Common myeloid progenitor, CD34-positive (primary cell): Measurements from ENCODE around the gene IFT74.

Experiments used
- CTCF ChIA-PET: fragments of 350-600 bp; sonication (Branson Sonifier 250); formaldehyde crosslinking; loops from one replicate; lab custom pipeline; 2021; ENCODE audit warnings: antibody characterized with exemption; lab: Charles Lee
- POLR2A ChIA-PET: fragments of 350-600 bp; sonication (Branson Sonifier 250); formaldehyde crosslinking; loops from one replicate; lab custom pipeline; 2021; ENCODE audit warnings: antibody characterized with exemption; lab: Charles Lee
- DNase-seq, 3 donors: peaks; one replicate each; pipeline versions ENCODE4 v3.0.0 to v3.0.0-alpha.2; 2013
- H3K27ac ChIP-seq, 2 experiments: 1 replicate in 1 of 2; 2 replicates in 1 of 2; pipeline ENCODE4 v1.7.0; 2013; ENCODE audit warnings: inconsistent platforms in 2 of 2, low read length in 2 of 2, mild to moderate bottlenecking in 2 of 2, low read depth in 1 of 2, moderate library complexity in 1 of 2; ENCODE audit not compliant: severe bottlenecking in 2 of 2, insufficient read depth in 1 of 2, poor library complexity in 1 of 2
- H3K27me3 ChIP-seq, 5 experiments: replicated peaks in 2 of 5; 1 replicate in 3 of 5; 2 replicates in 2 of 5; pipeline versions ENCODE4 v1.6.1 to v1.7.0; 2013; ENCODE audit warnings: low read length in 4 of 5, mild to moderate bottlenecking in 2 of 5, moderate library complexity in 2 of 5, inconsistent platforms in 1 of 5; ENCODE audit not compliant: insufficient read depth in 5 of 5, control insufficient read depth in 4 of 5
- H3K36me3 ChIP-seq, 4 experiments: 1 replicate in 2 of 4; 2 replicates in 2 of 4; pipeline versions ENCODE4 v1.6.1 to v1.7.0; 2013; ENCODE audit warnings: low read length in 3 of 4, control low read depth in 1 of 4, mild to moderate bottlenecking in 1 of 4; ENCODE audit not compliant: control insufficient read depth in 4 of 4, insufficient read depth in 4 of 4
- H3K4me1 ChIP-seq, 4 experiments: 1 replicate in 3 of 4; 2 replicates in 1 of 4; pipeline versions ENCODE4 v1.6.1 to v1.7.1; 2013; ENCODE audit warnings: low read length in 3 of 4, mild to moderate bottlenecking in 3 of 4, control low read depth in 1 of 4, inconsistent platforms in 1 of 4, moderate library complexity in 1 of 4; ENCODE audit not compliant: control insufficient read depth in 4 of 4, insufficient read depth in 4 of 4; ENCODE audit errors: control extremely low read depth in 1 of 4
- H3K4me3 ChIP-seq, 7 experiments: 1 replicate in 4 of 7; 2 replicates in 3 of 7; pipeline versions ENCODE4 v1.5.1 to v1.7.0; 2013; ENCODE audit warnings: mild to moderate bottlenecking in 7 of 7, low read length in 6 of 7, moderate library complexity in 6 of 7, inconsistent platforms in 2 of 7, low read depth in 2 of 7, control low read depth in 1 of 7; ENCODE audit not compliant: insufficient read depth in 4 of 7, control insufficient read depth in 1 of 7; ENCODE audit errors: extremely low read depth in 1 of 7
- H3K9me3 ChIP-seq, 5 experiments: 1 replicate in 4 of 5; 2 replicates in 1 of 5; pipeline versions ENCODE4 v1.6.1 to v1.7.1; 2013; ENCODE audit warnings: low read length in 4 of 5, mild to moderate bottlenecking in 2 of 5, inconsistent platforms in 1 of 5, low read depth in 1 of 5, moderate library complexity in 1 of 5; ENCODE audit not compliant: control insufficient read depth in 4 of 5, insufficient read depth in 2 of 5; ENCODE audit errors: control extremely low read depth in 1 of 5
- WGBS: methylation state at CpG from one replicate; pipeline ENCODE4 v1.1.5; 2013; ENCODE audit not compliant: insufficient coverage; 5-methylcytosine and 5-hydroxymethylcytosine counted together

IFT74 gene

DNA sequence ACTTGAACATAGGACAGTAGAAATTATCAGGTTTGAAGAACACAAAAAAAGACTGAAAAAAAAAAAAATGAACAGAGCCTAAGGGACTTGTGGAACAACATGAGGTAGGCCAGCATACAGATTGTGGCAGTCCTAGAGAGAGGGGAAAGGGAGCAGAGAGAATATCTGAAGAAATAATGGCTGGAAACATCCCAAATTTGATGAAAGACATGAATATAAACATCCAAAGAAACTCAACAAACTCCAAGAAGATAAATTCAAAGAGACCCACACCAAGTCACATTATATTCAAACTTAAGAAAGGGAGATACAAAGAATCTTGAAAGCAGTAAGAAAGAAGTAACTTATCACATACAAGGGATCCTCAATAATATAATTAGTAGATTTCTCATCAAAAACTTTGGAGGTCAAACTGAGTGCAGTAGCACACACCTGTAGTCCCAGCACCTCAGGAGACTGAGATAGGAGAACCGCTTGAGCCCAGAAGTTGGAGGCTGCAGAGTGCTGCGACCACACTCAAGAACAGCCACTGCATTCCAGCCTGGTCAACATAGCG is 18.3 kb upstream of the IFT74 start:
- H3K4me1 ChIP-seq, result no peaks in the 10 kb centered on the region
- DNase-seq, result no peak
- H3K4me3 ChIP-seq, result no peak overlapping the region
- H3K27ac ChIP-seq, result no peak overlapping the region
- peaks cover 0 to 7% (median 2%) of the 10 kb centered on the region in 5 experiments for H3K9me3 ChIP-seq
- WGBS, result 94% methylated on average over 2 of the region's 3 CpGs
- CTCF ChIA-PET, result no interaction called here
- peaks cover 0 to 7% (median 2%) of the 10 kb centered on the region in 4 experiments for H3K36me3 ChIP-seq
- POLR2A ChIA-PET, result no interaction called here
- H3K27me3 ChIP-seq, result no peaks in the 10 kb centered on the region

GRCh38 chr9:26939955-26940711 is 16.1 kb upstream of the IFT74 start:
- peaks cover 0 to 7% (median 4%) of the 10 kb centered on the region in 4 experiments for H3K36me3 ChIP-seq
- WGBS, result no CpG with 5 or more reads among the region's 3 CpGs
- peaks cover 0 to 7% (median 2%) of the 10 kb centered on the region in 5 experiments for H3K9me3 ChIP-seq
- H3K27ac ChIP-seq, result no peak overlapping the region
- H3K27me3 ChIP-seq, result no peaks in the 10 kb centered on the region
- ChIA-PET POLR2A (no interaction called here), CTCF (no interaction called here)
- H3K4me1 ChIP-seq, result peaks cover 0 to 2% (median under 1%) of the 10 kb centered on the region in 4 experiments
- no peak overlapping the region for H3K4me3 ChIP-seq
- no peak for DNase-seq

DNA sequence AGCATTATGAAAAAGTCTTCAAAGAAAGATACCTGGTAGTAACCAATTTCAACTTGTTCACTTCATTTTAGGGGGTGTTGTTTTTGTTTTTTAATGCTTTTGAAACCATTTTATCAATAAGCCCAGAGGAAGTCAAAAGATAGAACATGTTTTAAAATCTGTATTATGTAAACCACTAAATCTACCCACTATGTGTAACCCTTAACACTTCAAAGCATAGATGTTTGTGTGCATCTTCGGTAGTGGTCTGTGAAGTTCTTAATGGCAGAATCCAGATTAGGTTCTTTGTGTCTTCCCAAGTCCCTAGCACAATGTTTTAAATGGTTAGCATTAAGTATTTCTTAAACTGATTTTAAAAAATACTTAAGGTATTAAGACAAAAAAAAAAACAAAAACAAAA is 15.4 kb upstream of the IFT74 start:
- Histone ChIP-seq H3K27me3 (no peaks in the 10 kb centered on the region), H3K36me3 (peaks cover 0 to 7% (median 4%) of the 10 kb centered on the region in 4 experiments), H3K27ac (no peak overlapping the region), H3K4me3 (no peak overlapping the region), H3K9me3 (peaks cover 0 to 7% (median 2%) of the 10 kb centered on the region in 5 experiments), H3K4me1 (peaks cover 3 to 9% (median 6%) of the 10 kb centered on the region in 4 experiments)
- no peak for DNase-seq
- no CpG with 5 or more reads among the region's 1 CpG for WGBS
- ChIA-PET POLR2A (no interaction called here), CTCF (no interaction called here)

- 94% methylated on average over 2 of the region's 2 CpGs for WGBS
- CTCF ChIA-PET, result interaction anchor here (1.5 kb wide), 1 partner anchor 14 kb away, joined by 3 read pairs; no protein-coding TSS in a partner anchor
- H3K4me3 ChIP-seq, result peak overlapping the region in 6 of 7 experiments; percentile 83 to 97 (median 94)
- H3K27me3 ChIP-seq, result no peaks in the 10 kb centered on the region
- H3K36me3 ChIP-seq, result peaks cover 0 to 4% (median 3%) of the 10 kb centered on the region in 4 experiments
- peak overlapping the region in 1 of 2 experiments; percentile 100 for H3K27ac ChIP-seq
- H3K9me3 ChIP-seq, result no peaks in the 10 kb centered on the region
- POLR2A ChIA-PET, result no interaction called here
- H3K4me1 ChIP-seq, result peaks cover 12 to 20% (median 17%) of the 10 kb centered on the region in 4 experiments
- DNase-seq, result no peak
These were observed 10.6 kb upstream of the IFT74 start for GRCh38 chr9:26945591-26945990.

- WGBS, result under 1% methylated on average over 71 of the region's 76 CpGs
- H3K27ac ChIP-seq, result peak within 1 kb of the TSS; percentile 100
- no peaks in the 10 kb centered on the region for H3K9me3 ChIP-seq
- peaks cover 12 to 20% (median 17%) of the 10 kb centered on the region in 4 experiments for H3K4me1 ChIP-seq
- DNase-seq, result peak; percentile 89 to 96 (median 94)
- H3K27me3 ChIP-seq, result no peaks in the 10 kb centered on the region
- POLR2A ChIA-PET, result interaction anchor here (1.1 kb wide), 2 partner anchors 9 to 54 kb away, joined by 3 to 7 read pairs; partner anchors contain the start of genes CAAP1 and IFT74
- CTCF ChIA-PET, result interaction anchor here (0.9 to 1.2 kb wide), 2 partner anchors 8 to 34 kb away, joined by 3 to 4 read pairs; no protein-coding TSS in a partner anchor
- H3K4me3 ChIP-seq, result peak within 1 kb of the TSS; percentile 83 to 99 (median 95)
- peaks cover 0 to 4% (median 3%) of the 10 kb centered on the region in 4 experiments for H3K36me3 ChIP-seq
These were observed 9.2 kb upstream of the IFT74 start, which contains the start of gene PLAA for GRCh38 chr9:26946753-26947727. TSS of gene PLAA (minus strand) at chr9:26947242. CDS start at chr9:26947045, 197 bp downstream.

DNA sequence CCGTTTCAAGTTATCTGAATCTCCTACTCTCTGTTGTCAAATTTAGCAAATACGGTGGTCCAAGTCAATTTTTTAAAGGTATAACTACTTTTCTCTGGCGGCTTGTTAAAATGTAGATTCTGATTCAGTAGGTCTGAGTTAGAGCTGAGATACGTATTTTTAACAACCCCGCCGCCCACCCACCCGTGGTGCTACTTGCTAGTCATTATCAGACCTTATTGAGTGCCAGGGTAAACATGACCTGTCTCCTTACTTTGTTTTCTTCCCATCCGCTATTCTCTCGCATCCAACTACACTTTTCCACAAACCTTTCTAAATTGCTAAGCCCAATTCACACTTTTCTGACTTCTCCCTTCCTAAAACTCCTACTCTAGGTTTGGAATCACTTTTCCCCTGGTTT is 8.5 kb upstream of the IFT74 start:
- POLR2A ChIA-PET, result interaction anchor here (1.1 kb wide), 2 partner anchors 8 to 55 kb away, joined by 3 to 7 read pairs; partner anchors contain the start of genes CAAP1 and IFT74

More for the DNA sequence above, 8.5 kb upstream of the IFT74 start:
- Histone ChIP-seq H3K9me3 (no peaks in the 10 kb centered on the region), H3K27me3 (no peaks in the 10 kb centered on the region), H3K4me1 (peaks cover 12 to 20% (median 17%) of the 10 kb centered on the region in 4 experiments), H3K36me3 (peaks cover 0 to 4% (median 3%) of the 10 kb centered on the region in 4 experiments), H3K4me3 (peak overlapping the region in 6 of 7 experiments; percentile 83 to 97 (median 94)), H3K27ac (peak overlapping the region; percentile 100)
- CTCF ChIA-PET, result interaction anchor here (0.9 to 1.2 kb wide), 2 partner anchors 9 to 35 kb away, joined by 3 to 4 read pairs; no protein-coding TSS in a partner anchor
- 1% methylated on average over 7 of the region's 9 CpGs for WGBS
- peak in 1 of 3 donors; percentile 11 for DNase-seq
